COR-L47 (cell line): Measurements from ENCODE around the gene KRTAP12-2.

ENCODE experiments used
- DNase-seq: peaks from one replicate; lab custom pipeline; 2025; lab: John Stamatoyannopoulos, UW

The KRTAP12-2 gene

DNA sequence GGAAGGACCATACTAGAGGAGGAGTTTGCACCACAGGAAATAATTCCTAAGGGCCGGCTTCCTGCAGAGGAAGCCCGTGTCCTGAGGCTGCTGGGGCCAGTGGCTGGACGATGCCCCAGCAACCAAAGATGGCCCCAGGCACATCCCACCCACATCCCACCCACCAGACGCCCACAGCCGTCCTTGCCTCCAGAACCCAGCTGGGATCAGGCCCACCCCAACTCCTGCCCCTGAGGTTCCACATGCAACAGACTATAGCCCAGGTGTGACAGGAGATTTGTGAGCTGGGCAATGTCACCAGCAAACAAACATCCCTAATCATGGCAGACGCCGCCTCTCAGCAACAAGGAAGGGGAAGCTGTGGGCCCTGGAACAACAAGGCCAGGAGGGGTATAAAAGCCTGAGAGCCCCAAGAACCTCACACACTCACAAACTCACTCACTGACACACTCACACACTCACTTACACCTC lies 40.0 kb downstream of the KRTAP12-2 start, which contains the start of gene KRTAP10-9:
Gene KRTAP10-9, plus strand, starts transcription at position 421 of the 471 bp plus-strand sequence. CDS start 79 bp downstream, outside the sequence.
- no peak for DNase-seq

DNA sequence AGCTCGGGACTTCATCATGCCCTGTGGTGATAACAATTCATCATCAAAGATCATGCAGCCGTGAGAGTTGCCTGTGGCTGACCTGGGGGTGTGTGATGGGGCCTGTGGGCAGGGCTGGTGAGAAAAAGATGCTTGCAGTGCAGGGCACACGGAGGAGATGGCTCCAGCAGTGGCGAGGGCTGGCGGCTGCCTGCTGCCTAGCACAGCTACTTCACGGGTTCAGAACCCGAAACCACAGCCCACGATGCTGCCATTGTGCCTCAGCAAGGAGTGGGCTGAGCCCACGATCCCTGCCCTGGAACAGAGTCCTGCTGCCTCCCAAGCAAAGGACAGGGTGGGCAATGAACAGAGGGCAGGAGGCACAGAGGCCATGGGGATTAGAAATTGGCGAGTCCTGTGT lies 40.5 kb downstream of the KRTAP12-2 start:
- no peak for DNase-seq

DNA sequence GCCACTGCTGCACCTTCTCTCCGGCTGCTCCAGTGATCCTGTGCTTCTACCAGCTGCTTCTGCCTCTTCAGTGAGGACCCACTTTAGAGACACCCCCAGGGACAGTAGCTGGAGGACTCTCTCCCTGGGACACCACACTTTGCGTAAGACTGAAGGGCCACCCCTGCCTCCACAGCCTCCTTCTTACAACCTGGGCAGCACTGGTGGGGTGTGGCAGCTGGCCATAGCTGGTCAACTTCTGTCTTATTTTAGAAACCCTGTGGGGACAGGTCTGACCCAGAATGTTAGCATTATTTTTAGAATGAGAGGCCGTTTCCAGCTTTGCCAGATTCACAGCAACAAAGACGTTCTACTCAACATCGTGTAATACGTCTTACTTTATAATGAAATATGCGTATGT lies 41.0 kb downstream of the KRTAP12-2 start:
- DNase-seq, result no peak

DNA sequence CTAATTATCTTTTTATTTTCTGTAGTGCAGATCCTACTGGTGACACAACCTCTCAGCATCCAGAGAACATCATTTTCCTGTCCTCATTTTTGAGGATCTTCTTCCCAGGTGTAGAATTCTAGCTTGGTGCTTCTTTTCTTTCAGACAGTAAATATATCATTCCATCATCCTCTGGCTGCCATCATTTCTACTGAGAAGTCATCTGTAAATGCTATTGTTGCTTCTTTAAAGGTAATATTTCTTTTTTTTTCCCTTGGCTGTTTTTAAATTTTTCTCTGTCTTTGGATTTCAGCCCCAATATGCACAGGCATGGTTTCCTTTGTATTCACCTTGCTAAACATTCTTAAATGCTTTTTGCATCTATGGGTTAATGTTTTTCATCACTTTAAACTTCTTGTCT lies 43.2 kb downstream of the KRTAP12-2 start:
- no peak for DNase-seq

DNA sequence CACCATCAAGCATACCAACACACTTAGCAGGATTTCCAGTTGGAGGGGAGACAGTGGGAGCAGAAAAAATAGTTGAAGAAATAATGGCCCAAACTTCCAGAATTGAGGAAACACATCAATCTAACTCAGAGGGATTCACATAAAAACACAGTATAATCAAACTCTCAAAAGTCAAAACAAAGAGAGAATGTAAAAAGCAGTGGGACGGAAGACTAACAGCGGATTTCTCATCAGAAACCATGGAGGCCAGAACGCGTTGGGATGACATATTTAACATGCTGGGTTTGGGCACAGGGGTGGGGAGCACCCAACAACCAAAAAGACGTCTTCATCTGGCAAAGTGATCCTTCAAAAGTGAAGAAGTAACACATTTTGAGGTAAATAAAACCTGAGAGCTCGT lies 46.8 kb downstream of the KRTAP12-2 start:
- DNase-seq, result no peak

DNA sequence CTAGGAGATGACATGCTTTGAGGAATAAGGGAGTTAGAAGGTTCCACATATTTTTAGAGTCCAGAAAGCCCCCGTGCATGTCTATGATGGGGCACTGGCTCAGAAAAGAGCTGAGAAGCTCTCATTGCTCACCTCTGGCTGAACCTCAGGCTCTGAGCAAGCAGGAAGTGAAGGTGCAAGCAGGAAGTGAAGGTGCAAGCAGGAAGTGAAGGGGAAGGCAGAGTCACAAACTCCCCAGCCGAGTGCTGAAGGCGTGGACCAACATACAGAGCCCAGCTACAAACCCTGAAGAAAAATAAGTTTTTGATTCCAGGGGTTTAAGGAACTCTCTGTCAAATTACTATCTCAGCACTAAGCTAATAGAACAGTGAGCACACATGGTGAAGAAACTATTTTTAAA lies 47.8 kb downstream of the KRTAP12-2 start:
- no peak for DNase-seq

DNA sequence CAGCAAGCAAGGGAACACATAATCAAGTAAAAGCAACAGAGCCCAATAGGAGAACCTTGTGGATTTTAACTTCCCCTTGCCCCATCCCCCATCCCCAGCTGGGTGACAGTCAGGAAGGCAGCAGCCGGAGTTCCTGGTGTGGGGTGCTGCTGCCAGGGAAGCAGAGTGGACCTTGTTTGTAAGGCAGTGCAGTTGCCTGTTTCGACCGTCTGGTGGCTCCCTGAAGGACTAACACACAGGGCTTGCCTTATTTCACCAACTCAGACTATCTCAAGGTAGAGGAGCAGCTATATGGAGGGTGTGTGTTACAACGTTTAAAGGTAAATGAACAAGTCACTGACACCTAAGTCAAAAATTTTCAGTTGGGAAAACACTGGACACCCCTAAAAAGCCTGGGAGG lies 48.2 kb downstream of the KRTAP12-2 start:
- no peak for DNase-seq

DNA sequence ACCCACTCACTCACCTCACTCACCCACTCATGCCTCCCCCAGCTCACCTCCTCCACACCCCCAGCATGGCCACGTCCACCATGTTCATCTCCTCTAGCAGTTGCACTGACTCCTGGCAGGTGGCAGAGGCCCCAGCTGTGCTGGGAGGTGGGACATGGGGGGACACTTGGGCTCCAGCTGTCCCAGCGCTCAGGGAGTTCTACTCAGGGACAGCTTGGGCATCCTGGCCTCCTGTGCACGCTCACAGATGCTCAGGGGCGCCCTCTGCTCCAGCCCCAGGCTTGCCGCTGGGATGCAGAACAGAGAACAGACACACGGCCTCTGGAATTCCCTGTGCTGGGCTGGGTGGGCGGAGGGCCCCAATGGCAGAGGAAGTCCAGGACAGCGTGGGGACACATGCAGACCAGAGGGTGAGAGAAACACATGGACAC lies 49.6 kb downstream of the KRTAP12-2 start:
- no peak for DNase-seq

DNA sequence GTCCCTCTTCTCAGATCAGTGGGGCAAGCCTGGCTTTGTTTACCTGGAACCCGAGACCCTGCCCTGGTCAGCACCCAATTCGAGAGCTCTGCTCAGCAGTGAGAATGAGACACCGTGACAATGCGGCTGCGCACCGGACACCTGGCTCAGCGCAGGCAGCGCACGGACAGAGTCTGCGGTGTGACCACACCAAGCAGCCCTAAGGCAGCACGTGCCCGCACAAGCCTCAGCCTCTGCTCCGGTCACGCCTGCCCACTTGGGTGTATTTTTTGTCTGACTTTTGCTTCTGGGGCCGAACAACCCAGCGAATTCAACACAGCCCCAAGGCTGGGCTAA lies 50.2 kb downstream of the KRTAP12-2 start:
- no peak for DNase-seq
